Dorsolateral prefrontal cortex (tissue), 118 donors: Measurements from ENCODE around the gene ZFP57. TPM values are rescaled to one million over a fixed set of nuclear protein-coding genes. Genes with fewer than 3 reads are reported as not detected.

ENCODE experiments used
- total RNA-seq, 120 experiments: library from RNA; stranded (reverse); gene quantifications; one replicate each; pipeline versions ENCODE4 v1.2.3 to v1.2.4, GENCODE V29; 2022

ZFP57 gene
- total RNA-seq, 120 experiments from 2014 or later = 0.24 to 0.82 (median 0.47) TPM; not detected in 104

Other genes starting within 250 kb of the ZFP57 start
- gene OR10C1, start 241.8 kb downstream of the ZFP57 start, total RNA-seq = not detected
- gene OR11A1, start 224.1 kb downstream of the ZFP57 start, total RNA-seq = not detected
- gene OR2H1, start 224.0 kb downstream of the ZFP57 start, total RNA-seq = not detected
- gene MAS1L, start 193.2 kb downstream of the ZFP57 start, total RNA-seq = not detected
- gene UBD, start 121.4 kb downstream of the ZFP57 start, total RNA-seq = 1 to 10 TPM in 2 of 120 experiments, under 1 TPM in 10, not detected in 108; 0.44 to 2.6 (median 0.61) TPM
- gene OR2H2, start 96.0 kb downstream of the ZFP57 start, total RNA-seq = not detected
- gene GABBR1, start 48.0 kb downstream of the ZFP57 start, total RNA-seq = 100 to 1,000 TPM; 180 to 458 (median 348) TPM
- 100 to 1,000 TPM in 93 of 120 experiments, 10 to 100 TPM in 27; 23.2 to 788 (median 170) TPM for gene MOG, start 24.1 kb downstream of the ZFP57 start, total RNA-seq
- gene HLA-F, start 42.3 kb upstream of the ZFP57 start, total RNA-seq = 10 to 100 TPM in 118 of 120 experiments, 1 to 10 TPM in 2; 9.3 to 64.7 (median 26.2) TPM
- 1 to 10 TPM in 3 of 120 experiments, under 1 TPM in 9, not detected in 108; 0.44 to 1.6 (median 0.55) TPM for gene HLA-G, start 146.7 kb upstream of the ZFP57 start, total RNA-seq